ACC112 (cell line): ENCODE measurements around the gene PTCRA.
"Not testable (repeated sequence)": the region's sequence is repeated elsewhere in the genome, so short reads cannot be mapped to it uniquely, and the experiment has no call there.

ENCODE experiments used
- H2AFZ ChIP-seq: fragments of 200-600 bp; sonication (generic); one replicate; pipeline ENCODE4 v1.6.0; 2017; ENCODE audit warnings: antibody characterized with exemption, low read length; ENCODE audit not compliant: unreplicated experiment
- H3K27ac ChIP-seq: fragments of 200-600 bp; sonication (generic); 2 replicates; pipeline ENCODE4 v1.5.1; 2014; ENCODE audit warnings: low read depth, mild to moderate bottlenecking, antibody characterized with exemption, low read length, moderate library complexity
- H3K27me3 ChIP-seq: fragments of 200-600 bp; sonication (generic); 2 replicates; pipeline ENCODE4 v1.6.1; 2014; ENCODE audit warnings: mild to moderate bottlenecking, antibody characterized with exemption, low read length, moderate library complexity, mixed read lengths; ENCODE audit not compliant: insufficient read depth
- H3K36me3 ChIP-seq: fragments of 200-600 bp; sonication (generic); 2 replicates; pipeline ENCODE4 v1.6.1; 2016; ENCODE audit warnings: mild to moderate bottlenecking, antibody characterized with exemption, low read length, moderate library complexity, mixed read lengths; ENCODE audit not compliant: insufficient read depth
- H3K4me1 ChIP-seq: fragments of 200-600 bp; sonication (generic); one replicate; pipeline ENCODE4 v1.6.1; 2016; ENCODE audit warnings: low read length, mixed read lengths; ENCODE audit not compliant: insufficient read depth, unreplicated experiment, control insufficient read depth
- H3K4me3 ChIP-seq: fragments of 200-600 bp; sonication (generic); 2 replicates; pipeline ENCODE4 v1.5.1; 2014; ENCODE audit warnings: mild to moderate bottlenecking, low read depth, low read length
- H3K79me2 ChIP-seq: fragments of 200-600 bp; sonication (generic); one replicate; pipeline ENCODE4 v1.6.0; 2016; ENCODE audit warnings: low read length; ENCODE audit not compliant: control insufficient read depth, unreplicated experiment, insufficient read depth

Gene PTCRA

GRCh38 chr6:42915732-42916131 is at the start of gene PTCRA:
PTCRA (plus strand) TSS chr6:42916053; CDS start chr6:42916070, 17 bp downstream.
- Histone ChIP-seq H3K4me1 (peaks cover 4% of the 10 kb centered on the region), H3K27me3 (peaks cover 14% of the 10 kb centered on the region), H3K4me3 (no peak within 1 kb of the TSS), H3K36me3 (no peaks in the 10 kb centered on the region), H3K79me2 (no peaks in the 10 kb centered on the region), H3K27ac (no peak within 1 kb of the TSS), H2AFZ (no peak within 1 kb of the TSS)

- Histone ChIP-seq H2AFZ (no peak overlapping the region), H3K4me3 (no peak overlapping the region), H3K79me2 (no peaks in the 10 kb centered on the region), H3K36me3 (no peaks in the 10 kb centered on the region), H3K27me3 (no peaks in the 10 kb centered on the region), H3K4me1 (no peaks in the 10 kb centered on the region), H3K27ac (no peak overlapping the region)
Measured at GRCh38 chr6:42870145-42870936, 45.5 kb upstream of the PTCRA start.

- H3K4me1 ChIP-seq, result no peaks in the 10 kb centered on the region
- H3K27me3 ChIP-seq, result no peaks in the 10 kb centered on the region
- H3K36me3 ChIP-seq, result no peaks in the 10 kb centered on the region
- H3K79me2 ChIP-seq, result no peaks in the 10 kb centered on the region
- no peak overlapping the region for H3K27ac ChIP-seq
- H2AFZ ChIP-seq, result no peak overlapping the region
- H3K4me3 ChIP-seq, result no peak overlapping the region
Measured at GRCh38 chr6:42871711-42872110, 44.1 kb upstream of the PTCRA start.

GRCh38 chr6:42873313-42873712 is 42.5 kb upstream of the PTCRA start:
- Histone ChIP-seq H3K27ac (no peak overlapping the region), H2AFZ (no peak overlapping the region), H3K4me3 (no peak overlapping the region), H3K79me2 (no peaks in the 10 kb centered on the region), H3K27me3 (no peaks in the 10 kb centered on the region), H3K36me3 (no peaks in the 10 kb centered on the region), H3K4me1 (peaks cover 4% of the 10 kb centered on the region)

- peaks cover 25% of the 10 kb centered on the region for H3K79me2 ChIP-seq
- no peaks in the 10 kb centered on the region; the same call in 1 of the 2 replicates for H3K36me3 ChIP-seq
- H2AFZ ChIP-seq, result peak overlapping the region; percentile 23
- peaks cover 4% of the 10 kb centered on the region for H3K4me1 ChIP-seq
- H3K27ac ChIP-seq, result peak overlapping the region; percentile 5
- H3K4me3 ChIP-seq, result no peak overlapping the region
- H3K27me3 ChIP-seq, result no peaks in the 10 kb centered on the region
Measured at GRCh38 chr6:42877695-42878094, 38.2 kb upstream of the PTCRA start.

GRCh38 chr6:42879372-42880239 is 36.2 kb upstream of the PTCRA start, which contains the start of gene RPL7L1:
RPL7L1 (plus strand) TSS chr6:42879616; CDS start chr6:42879911, 295 bp downstream.
- peaks cover 41% of the 10 kb centered on the region for H3K79me2 ChIP-seq
- no peaks in the 10 kb centered on the region for H3K27me3 ChIP-seq
- H3K27ac ChIP-seq, result peak within 1 kb of the TSS; percentile 80
- peak within 1 kb of the TSS; percentile 100 for H3K4me3 ChIP-seq
- peak within 1 kb of the TSS; percentile 100 for H2AFZ ChIP-seq
- H3K4me1 ChIP-seq, result peaks cover 4% of the 10 kb centered on the region
- H3K36me3 ChIP-seq, result peaks cover 17% of the 10 kb centered on the region

GRCh38 chr6:42880240-42880817 is 35.5 kb upstream of the PTCRA start:
- H2AFZ ChIP-seq, result peak overlapping the region; percentile 100
- peaks cover 41% of the 10 kb centered on the region for H3K79me2 ChIP-seq
- H3K4me1 ChIP-seq, result not testable (repeated sequence)

GRCh38 chr6:42880871-42881270 is 35.0 kb upstream of the PTCRA start:
- Histone ChIP-seq H3K36me3 (peaks cover 26% of the 10 kb centered on the region), H3K27ac (peak overlapping the region; percentile 80; the same call in 1 of the 2 replicates), H3K4me3 (peak overlapping the region; percentile 100), H3K79me2 (peaks cover 45% of the 10 kb centered on the region)
- not testable (repeated sequence) for H3K4me1 ChIP-seq, H2AFZ ChIP-seq, H3K27me3 ChIP-seq

More at GRCh38 chr6:42880240-42880817, 35.5 kb upstream of the PTCRA start:
- Histone ChIP-seq H3K4me3 (peak overlapping the region; percentile 100), H3K27ac (peak overlapping the region; percentile 80), H3K36me3 (peaks cover 21% of the 10 kb centered on the region)
- H3K27me3 ChIP-seq, result not testable (repeated sequence)

GRCh38 chr6:42885702-42886101 is 30.2 kb upstream of the PTCRA start:
- Histone ChIP-seq H3K36me3 (peaks cover 26% of the 10 kb centered on the region), H3K79me2 (peaks cover 36% of the 10 kb centered on the region), H3K4me3 (no peak overlapping the region), H2AFZ (no peak overlapping the region), H3K4me1 (peaks cover 4% of the 10 kb centered on the region), H3K27ac (no peak overlapping the region), H3K27me3 (no peaks in the 10 kb centered on the region)

- not testable (repeated sequence) for H2AFZ ChIP-seq, H3K4me1 ChIP-seq, H3K27me3 ChIP-seq, H3K4me3 ChIP-seq, H3K27ac ChIP-seq
- H3K79me2 ChIP-seq, result peaks cover 16% of the 10 kb centered on the region
- peaks cover 21% of the 10 kb centered on the region for H3K36me3 ChIP-seq
Measured at GRCh38 chr6:42888201-42888600, 27.7 kb upstream of the PTCRA start.
